HepG2 (cell line): ENCODE measurements around the gene ACVRL1. TPM values are rescaled to one million over a fixed set of nuclear protein-coding genes. Genes with fewer than 3 reads are reported as not detected.

ENCODE experiments used
- ATAC-seq: fragments of 200-7000 bp; cut with Tn5 transposase; 3 replicates; pipeline ENCODE4 v1.9.1; 2020; ENCODE audit warnings: mild to moderate bottlenecking, moderate library complexity
- BruUV-seq: library from RNA; stranded (reverse); fragments of 400-500 nt; replicated peaks from 2 replicates; lab custom pipeline; 2021; lab: Mats Ljungman, UMichigan
- CTCF ChIA-PET: fragments of 300-600 bp; formaldehyde crosslinking; extraction: SDS; loops from one replicate; lab custom pipeline; 2021; ENCODE audit warnings: low total read pairs, inconsistent platforms, low intra/inter-chr PET ratio; lab: Yijun Ruan, JAX
- POLR2A ChIA-PET: fragments of 350-600 bp; sonication (Branson Sonifier 250); formaldehyde crosslinking; loops from one replicate; lab custom pipeline; 2020; ENCODE audit warnings: antibody characterized with exemption, inconsistent platforms; lab: Yijun Ruan, JAX
- DNase-seq: peaks from one replicate; pipeline ENCODE4 v3.0.0-alpha.2; 2015; ENCODE audit warnings: low spot score
- FAIRE-seq: peaks from 3 replicates; lab custom pipeline; 2011; peaks lifted over from hg19 to GRCh38; lab: Jason Lieb, UNC
- H2AFZ ChIP-seq: one replicate; pipeline ENCODE4 v1.6.1; 2011; ENCODE audit warnings: low read length, inconsistent platforms
- H3K27ac ChIP-seq: fragments of 300-600 bp; 3 replicates; pipeline ENCODE4 v1.8.0; 2011; ENCODE audit warnings: mixed run types, mild to moderate bottlenecking, mixed read lengths, low read length, inconsistent platforms; ENCODE audit not compliant: insufficient read depth; ENCODE audit errors: extremely low read length
- H3K27me3 ChIP-seq, 2 experiments: fragments of 200-600 bp in 1 of 2; 2 replicates in 1 of 2; 3 replicates in 1 of 2; pipeline versions ENCODE4 v1.6.0 to v1.8.0; 2011; ENCODE audit warnings: low read length in 2 of 2, mild to moderate bottlenecking in 2 of 2, moderate library complexity in 2 of 2, inconsistent platforms in 1 of 2; ENCODE audit not compliant: insufficient read depth in 2 of 2, control insufficient read depth in 1 of 2
- H3K36me3 ChIP-seq, 2 experiments: fragments of 200-600 bp in 1 of 2; replicated peaks in 1 of 2; 2 replicates in 1 of 2; 3 replicates in 1 of 2; pipeline versions ENCODE4 v1.5.1 to v1.8.0; 2011; ENCODE audit warnings: low read length in 2 of 2, inconsistent platforms in 1 of 2; ENCODE audit not compliant: insufficient read depth in 2 of 2, control insufficient read depth in 1 of 2
- H3K4me1 ChIP-seq: 2 replicates; pipeline ENCODE4 v1.5.1; 2012; ENCODE audit warnings: low read length, inconsistent platforms; ENCODE audit not compliant: insufficient read depth
- H3K4me2 ChIP-seq: 2 replicates; pipeline ENCODE4 v1.6.0; 2011; ENCODE audit warnings: low read depth, low read length, inconsistent platforms
- H3K4me3 ChIP-seq, 3 experiments: fragments of 200-600 bp in 1 of 3; sonication (generic), shearing (Covaris generic) in 1 of 3; replicated peaks in 1 of 3; 2 replicates each; pipeline ENCODE4 v1.5.1; 2011 to 2016; ENCODE audit warnings: low read length in 3 of 3, inconsistent platforms in 2 of 3, low read depth in 2 of 3, mild to moderate bottlenecking in 2 of 3, control low read depth in 1 of 3, mixed read lengths in 1 of 3; ENCODE audit not compliant: insufficient read depth in 1 of 3
- H3K79me2 ChIP-seq: one replicate; pipeline ENCODE4 v1.6.1; 2011; ENCODE audit warnings: low read length, inconsistent platforms; ENCODE audit not compliant: insufficient read depth
- H3K9ac ChIP-seq: 2 replicates; pipeline ENCODE4 v1.6.0; 2011; ENCODE audit warnings: mild to moderate bottlenecking, low read depth, low read length, inconsistent platforms; ENCODE audit not compliant: insufficient read depth
- H3K9me3 ChIP-seq: 2 replicates; pipeline ENCODE4 v1.5.1; 2012; ENCODE audit warnings: mild to moderate bottlenecking, low read length
- H4K20me1 ChIP-seq: 2 replicates; pipeline ENCODE4 v1.6.0; 2011; ENCODE audit warnings: inconsistent platforms, mild to moderate bottlenecking, low read length, moderate library complexity; ENCODE audit not compliant: insufficient read depth
- EP300 ChIP-seq, 3 experiments: sonication (generic) in 1 of 3; formaldehyde crosslinking in 1 of 3; IDR thresholded peaks; 2 replicates each; pipeline versions ENCODE4 v1.5.1 to v1.6.1; 2011 to 2020; ENCODE audit warnings: low read depth in 2 of 3, low read length in 2 of 3, borderline replicate concordance in 1 of 3, improper control_type of control experiment in 1 of 3, mild to moderate bottlenecking in 1 of 3, missing genetic modification reagents in 1 of 3, moderate library complexity in 1 of 3
- KDM4B ChIP-seq: sonication (generic); formaldehyde crosslinking; IDR thresholded peaks from 2 replicates; pipeline ENCODE4 v1.4.0; 2020; ENCODE audit warnings: missing genetic modification reagents
- KMT2B ChIP-seq: IDR thresholded peaks from 2 replicates; pipeline ENCODE4 v1.6.1; 2016; ENCODE audit warnings: missing genetic modification reagents, missing compliant biosample characterization
- RBAK ChIP-seq: sonication (generic); formaldehyde crosslinking; IDR thresholded peaks from 2 replicates; pipeline ENCODE4 v1.5.1; 2020; ENCODE audit warnings: mild to moderate bottlenecking, missing genetic modification reagents
- STAT5B ChIP-seq: sonication (generic); formaldehyde crosslinking; IDR thresholded peaks from 2 replicates; pipeline ENCODE4 v1.4.0; 2020; ENCODE audit warnings: missing genetic modification reagents
- ZNF230 ChIP-seq: sonication (generic); formaldehyde crosslinking; IDR thresholded peaks from 2 replicates; pipeline ENCODE4 v1.4.0; 2020; ENCODE audit warnings: mild to moderate bottlenecking, missing genetic modification reagents
- ZNF850 ChIP-seq: sonication (generic); formaldehyde crosslinking; conservative IDR thresholded peaks from 2 replicates; pipeline ENCODE4 v1.9.0; 2021; ENCODE audit warnings: mild to moderate bottlenecking, missing genetic modification reagents
- WGBS: methylation state at CpG from one replicate; pipeline ENCODE4 v1.1.6; 2017; ENCODE audit warnings: low lambda C conversion rate; 5-methylcytosine and 5-hydroxymethylcytosine counted together
- in situ Hi-C: cut with HindIII; loops from 2 replicates; pipeline ENCODE4 v1.10.0; 2017; ENCODE audit warnings: low pct_unique_long_range_greater_than_20kb; ENCODE audit not compliant: extremely low pct_ligation_motif_present
- intact Hi-C: fragments of 100-400 bp; cut with micrococcal nuclease; formaldehyde crosslinking; loops from one replicate; pipeline ENCODE4 v1.10.0; 2022; ENCODE audit not compliant: unreplicated experiment
- polyA plus RNA-seq, 8 experiments: library from polyadenylated mRNA; depleted of rRNA in 3 of 8; stranded (reverse) in 7 of 8; unstranded in 1 of 8; fragments of >200 nt; fragmentation: Illumina TruSeq in 4 of 8; extraction: Trizol in 4 of 8; gene quantifications; 2 replicates each; pipeline versions ENCODE4 v1.2.1 to v1.2.3, GENCODE V29; 2011 to 2016; ENCODE audit warnings: low read depth in 4 of 8, missing spikeins in 1 of 8, mixed read lengths in 1 of 8; ENCODE audit not compliant: insufficient read depth in 1 of 8
- total RNA-seq, 5 experiments: library from RNA; depleted of rRNA; stranded (reverse); fragments of >200 nt; fragmentation: Illumina TruSeq; extraction: Trizol; gene quantifications; 2 replicates each; pipeline ENCODE4 v1.2.3, GENCODE V29; 2016; ENCODE audit warnings: low read depth in 1 of 5

ACVRL1 gene
- total and polyA plus RNA-seq, 2 of the 13 experiments (the other 11 are each of a cell fraction or from before 2014, with no cell fraction given) = not detected

- H3K27me3 ChIP-seq = no peaks in the 10 kb centered on the region
- in situ Hi-C loops = no loop called here
- H3K36me3 ChIP-seq = no peaks in the 10 kb centered on the region; a peak in 1 of 5 replicates
- peak overlapping the region; percentile 71 for H3K27ac ChIP-seq
- POLR2A ChIA-PET = no interaction called here
- no peak for DNase-seq
- no peak overlapping the region for H3K4me3 ChIP-seq
- ATAC-seq = no peak
- no peak overlapping the region for H2AFZ ChIP-seq
- peak overlapping the region; percentile 10; the same call in 1 of the 2 replicates for H3K4me2 ChIP-seq
- no peak for FAIRE-seq
- H3K9me3 ChIP-seq = no peaks in the 10 kb centered on the region
- H3K79me2 ChIP-seq = peaks cover 80% of the 10 kb centered on the region
- BruUV-seq = no TSS peak
- CTCF ChIA-PET = no interaction called here
- WGBS = 76% methylated on average over 6 of the region's 6 CpGs
- intact Hi-C loops = no loop called here
- H3K9ac ChIP-seq = no peak overlapping the region
- H4K20me1 ChIP-seq = no peaks in the 10 kb centered on the region
- TF ChIP-seq RBAK = no peak
- no peak for TF ChIP-seq STAT5B (CRISPR knock-in tag)
- TF ChIP-seq ZNF230 (CRISPR knock-in tag) = no peak
- no peak for TF ChIP-seq KMT2B
- no peak for TF ChIP-seq ZNF850 (CRISPR knock-in tag)
- peaks cover 67% of the 10 kb centered on the region for H3K4me1 ChIP-seq
These were observed 53.6 kb downstream of the ACVRL1 start for GRCh38 chr12:51960890-51961289.

GRCh38 chr12:51961834-51962233 is 54.5 kb downstream of the ACVRL1 start:
- H3K4me1 ChIP-seq = peaks cover 58% of the 10 kb centered on the region
- no peaks in the 10 kb centered on the region for H4K20me1 ChIP-seq
- TF ChIP-seq KDM4B (CRISPR knock-in tag) (no peak), EP300 (IDR thresholded peaks at IDR 0.05; ENCODE audit: low read depth in 2 of 2, low read length in 2 of 2) (0 out of 4 replicates have a peak, but pooled peaks of 1 of the 2 experiments have one; percentile 26), EP300 (CRISPR knock-in tag; IDR thresholded peaks at IDR 0.05; ENCODE audit: borderline replicate concordance) (no peak)
- in situ Hi-C loops = no loop called here
- BruUV-seq = no TSS peak
- H3K79me2 ChIP-seq = peaks cover 80% of the 10 kb centered on the region
- no peaks in the 10 kb centered on the region for H3K9me3 ChIP-seq
- DNase-seq = peak; percentile 25
- ChIA-PET POLR2A (interaction anchor here (1.3 kb wide), 1 partner anchor 15 kb away, joined by 9 read pairs; no protein-coding TSS in a partner anchor), CTCF (no interaction called here)
- intact Hi-C loops = no loop called here
- no peaks in the 10 kb centered on the region; a peak in 1 of 5 replicates for H3K36me3 ChIP-seq
- FAIRE-seq = no peak
- no peak for ATAC-seq
- no peak overlapping the region for H3K4me3 ChIP-seq
- H3K4me2 ChIP-seq = no peak overlapping the region
- H3K9ac ChIP-seq = no peak overlapping the region
- H3K27ac ChIP-seq = peak overlapping the region; percentile 22
- 17% methylated on average over 1 of the region's 1 CpG for WGBS
- H2AFZ ChIP-seq = no peak overlapping the region
- no peaks in the 10 kb centered on the region for H3K27me3 ChIP-seq
